Loucy (cell line): ENCODE measurements around the gene FBXO47.

Experiments used
- CTCF ChIP-seq: fragments of 200-600 bp; sonication (generic); conservative IDR thresholded peaks from 2 replicates; pipeline ENCODE4 v1.5.1; 2014; ENCODE audit warnings: mild to moderate bottlenecking, antibody characterized with exemption, low read length
- EZH2phosphoT487 ChIP-seq: fragments of 200-600 bp; IDR thresholded peaks from 2 replicates; pipeline ENCODE4 v1.6.1; 2018; ENCODE audit warnings: antibody characterized with exemption, mild to moderate bottlenecking, moderate library complexity, borderline replicate concordance

- TF ChIP-seq CTCF: no peak
- TF ChIP-seq EZH2phosphoT487: no peak
Measured at GRCh38 chr17:38969281-38969680, 2.1 kb upstream of the FBXO47 start.
